GM12878 (cell line): ENCODE data around the gene ADGRE3. TPM values are rescaled to one million over a fixed set of nuclear protein-coding genes. Genes with fewer than 3 reads are reported as not detected.

ENCODE experiments used
- ATAC-seq: fragments of 200-7000 bp; cut with Tn5 transposase; 3 replicates; pipeline ENCODE4 v1.9.1; 2020; ENCODE audit warnings: mild to moderate bottlenecking, moderate library complexity
- BruUV-seq: library from RNA; stranded (reverse); fragments of 400-500 nt; replicated peaks from 2 replicates; lab custom pipeline; 2021; lab: Mats Ljungman, UMichigan
- CTCF ChIA-PET: fragments of 300-600 bp; sonication (Branson Sonifier 250); formaldehyde crosslinking; extraction: SDS; loops from one replicate; lab custom pipeline; 2021; ENCODE audit warnings: inconsistent platforms; lab: Yijun Ruan, JAX
- POLR2A ChIA-PET: fragments of 350-600 bp; formaldehyde crosslinking; extraction: SDS; loops from one replicate; lab custom pipeline; 2021; ENCODE audit warnings: inconsistent platforms; lab: Charles Lee
- RAD21 ChIA-PET: fragments of 300-600 bp; sonication (Branson Sonifier 250); formaldehyde crosslinking; loops from one replicate; lab custom pipeline; 2023; ENCODE audit warnings: antibody characterized with exemption; ENCODE audit not compliant: unreplicated experiment; lab: Charles Lee
- SMC1A ChIA-PET: fragments of 300-600 bp; sonication (Branson Sonifier 250); formaldehyde crosslinking; loops from one replicate; lab custom pipeline; 2023; ENCODE audit not compliant: unreplicated experiment, uncharacterized antibody; lab: Charles Lee
- DNase-seq: peaks from one replicate; pipeline ENCODE4 v3.0.0-alpha.2; 2011; ENCODE audit warnings: low read depth, low spot score
- FAIRE-seq: peaks from 3 replicates; lab custom pipeline; 2011; peaks lifted over from hg19 to GRCh38; lab: Jason Lieb, UNC
- H2AFZ ChIP-seq: 2 replicates; pipeline ENCODE4 v1.6.0; 2011; ENCODE audit warnings: low read depth, low read length, control low read depth; ENCODE audit not compliant: control insufficient read depth
- H3K27ac ChIP-seq: 2 replicates; pipeline ENCODE4 v1.5.1; 2011; ENCODE audit warnings: control low read depth; ENCODE audit not compliant: control insufficient read depth, insufficient read depth
- H3K27me3 ChIP-seq, 2 experiments: replicated peaks in 1 of 2; 2 replicates each; pipeline versions ENCODE4 v1.6.0 to v1.6.1; 2011; ENCODE audit warnings: low read length in 1 of 2; ENCODE audit not compliant: control insufficient read depth in 2 of 2, insufficient read depth in 2 of 2
- H3K36me3 ChIP-seq, 2 experiments: 2 replicates each; pipeline ENCODE4 v1.5.1; 2011; ENCODE audit warnings: low read length in 1 of 2; ENCODE audit not compliant: control insufficient read depth in 2 of 2, insufficient read depth in 2 of 2
- H3K4me1 ChIP-seq: 2 replicates; pipeline ENCODE4 v1.6.1; 2011; ENCODE audit warnings: mild to moderate bottlenecking, low read length, moderate library complexity, mixed read lengths; ENCODE audit not compliant: control insufficient read depth, insufficient read depth
- H3K4me2 ChIP-seq: 2 replicates; pipeline ENCODE4 v1.6.0; 2011; ENCODE audit warnings: control low read depth; ENCODE audit not compliant: control insufficient read depth, insufficient read depth
- H3K4me3 ChIP-seq: fragments of 200-600 bp; sonication (generic); 2 replicates; pipeline ENCODE4 v1.5.1; 2016
- H3K79me2 ChIP-seq: 2 replicates; pipeline ENCODE4 v1.6.0; 2011; ENCODE audit warnings: low read length; ENCODE audit not compliant: control insufficient read depth, insufficient read depth
- H3K9ac ChIP-seq: 2 replicates; pipeline ENCODE4 v1.8.0; 2011; ENCODE audit warnings: low read length, control low read depth, mixed read lengths; ENCODE audit not compliant: control insufficient read depth, insufficient read depth
- H3K9me3 ChIP-seq: replicated peaks from 3 replicates; pipeline ENCODE4 v1.5.1; 2011; ENCODE audit warnings: mild to moderate bottlenecking, low read length; ENCODE audit not compliant: control insufficient read depth, insufficient read depth
- H4K20me1 ChIP-seq: 2 replicates; pipeline ENCODE4 v1.6.0; 2011; ENCODE audit not compliant: control insufficient read depth, insufficient read depth
- CHD1 ChIP-seq: IDR thresholded peaks from 2 replicates; pipeline ENCODE4 v1.6.1; 2012; ENCODE audit warnings: low read depth, low read length, improper control_type of control experiment
- EED ChIP-seq: sonication (generic); IDR thresholded peaks from 2 replicates; pipeline ENCODE4 v1.6.1; 2016; ENCODE audit warnings: antibody characterized with exemption, low read depth
- FOXK2 ChIP-seq: fragments of 450-650 bp; IDR thresholded peaks from 2 replicates; pipeline ENCODE4 v1.6.1; 2017; ENCODE audit warnings: mild to moderate bottlenecking, moderate library complexity
- PAX8 ChIP-seq: fragments of 450-650 bp; IDR thresholded peaks from 2 replicates; pipeline ENCODE4 v1.6.1; 2017; ENCODE audit warnings: mild to moderate bottlenecking, moderate library complexity
- PML ChIP-seq: IDR thresholded peaks from 2 replicates; pipeline ENCODE4 v1.6.1; 2012; ENCODE audit warnings: low read length, inconsistent platforms
- RELA ChIP-seq: fragments of 450-650 bp; IDR thresholded peaks from 2 replicates; pipeline ENCODE4 v1.8.0; 2014; ENCODE audit warnings: borderline replicate concordance; ENCODE audit not compliant: partially characterized antibody
- SMAD5 ChIP-seq: IDR thresholded peaks from 2 replicates; pipeline ENCODE4 v1.6.1; 2016; ENCODE audit warnings: antibody characterized with exemption, low read depth
- SP1 ChIP-seq: IDR thresholded peaks from one replicate; pipeline ENCODE4 v1.6.1; 2011; ENCODE audit warnings: low read depth, low read length
- USF1 ChIP-seq: IDR thresholded peaks from 2 replicates; pipeline ENCODE4 v1.6.1; 2011; ENCODE audit warnings: borderline replicate concordance, low read depth, mild to moderate bottlenecking, moderate library complexity, mixed read lengths, low read length; ENCODE audit not compliant: insufficient read depth; ENCODE audit errors: extremely low read length
- YBX1 ChIP-seq: fragments of 450-650 bp; IDR thresholded peaks from 2 replicates; pipeline ENCODE4 v1.6.1; 2016; ENCODE audit warnings: antibody characterized with exemption
- ZNF207 ChIP-seq: fragments of 450-650 bp; IDR thresholded peaks from 2 replicates; pipeline ENCODE4 v1.6.1; 2014; ENCODE audit warnings: antibody characterized with exemption, mild to moderate bottlenecking, borderline replicate concordance
- WGBS: methylation state at CpG from one replicate; pipeline ENCODE4 v1.1.6; 2016; ENCODE audit warnings: low lambda C conversion rate; ENCODE audit not compliant: insufficient replicate concordance, insufficient coverage; ENCODE audit errors: missing lambda C conversion rate; 5-methylcytosine and 5-hydroxymethylcytosine counted together
- in situ Hi-C: fragments of 300-500 bp; cut with MboI; formaldehyde crosslinking; loops from 9 replicates; pipeline ENCODE4 v1.14.3; 2018; ENCODE audit warnings: mixed read lengths
- intact Hi-C: fragments of 100-400 bp; cut with micrococcal nuclease; formaldehyde crosslinking; loops from one replicate; pipeline ENCODE4 v1.14.2; 2022; ENCODE audit not compliant: unreplicated experiment
- polyA plus RNA-seq, 11 experiments: library from polyadenylated mRNA; depleted of rRNA in 4 of 11; unstranded in 6 of 11; stranded (reverse) in 5 of 11; fragments of >200 nt; fragmentation: Nextera tagmentation in 4 of 11; fragmentation: Illumina TruSeq in 1 of 11; extraction: Ambion mirVana in 4 of 11; extraction: Trizol in 1 of 11; gene quantifications; 1 replicate in 1 of 11; 2 replicates in 10 of 11; pipeline versions ENCODE4 v1.2.1 to v1.2.3, GENCODE V29; 2011 to 2016; ENCODE audit warnings: inconsistent platforms in 2 of 11, missing spikeins in 2 of 11, low read depth in 1 of 11
- total RNA-seq, 4 experiments: library from RNA; depleted of rRNA in 3 of 4; stranded (reverse); fragments of >200 nt in 3 of 4; fragmentation: Illumina TruSeq in 1 of 4; extraction: Trizol in 1 of 4; gene quantifications; 2 replicates each; pipeline versions ENCODE4 v1.2.1 to v1.2.3, GENCODE V29; 2013 to 2021
- TF ChIP-seq, protein P1 (sequence below): IDR thresholded peaks from 2 replicates; pipeline ENCODE4 v1.6.1; 2012; ENCODE audit warnings: low read depth, low read length, improper control_type of control experiment

ADGRE3 gene
- total and polyA plus RNA-seq, 10 of the 15 experiments (the other 5 are each of a cell fraction or from before 2014, with no cell fraction given): 0.04 to 0.10 (median 0.05) TPM; not detected in 6

DNA sequence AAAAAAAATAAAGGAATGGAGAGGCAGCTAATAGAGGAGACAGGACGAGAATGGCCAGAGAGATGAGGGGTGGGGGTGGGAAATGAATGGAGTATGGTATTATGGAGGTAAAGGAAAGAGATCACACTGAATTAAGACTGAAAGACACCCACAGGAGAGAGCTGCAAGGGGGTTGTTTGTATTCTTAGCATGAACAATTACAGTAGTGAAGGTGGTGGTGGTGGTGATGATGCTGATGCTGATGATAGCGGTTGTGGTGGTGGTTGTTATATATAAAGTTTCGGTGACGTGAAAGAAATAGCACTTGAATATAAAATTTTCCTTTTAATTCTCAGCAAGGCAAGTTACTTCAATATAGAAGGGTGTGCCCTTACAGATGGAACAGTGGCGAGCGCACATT, 2.8 kb upstream of the ADGRE3 start:
- no peaks in the 10 kb centered on the region for H3K79me2 ChIP-seq
- ChIA-PET POLR2A (no interaction called here), RAD21 (no interaction called here), CTCF (interaction anchor here (1.0 to 9.8 kb wide), 4 partner anchors 8 to 121 kb away, joined by 3 to 104 read pairs (median 6); partner anchors contain the start of gene NDUFB7), SMC1A (interaction anchor here (1.9 to 10.3 kb wide), 2 partner anchors 8 to 97 kb away, joined by 5 to 144 read pairs; partner anchors contain the start of gene ZNF333)
- no TSS peak for BruUV-seq
- no peaks in the 10 kb centered on the region for H3K36me3 ChIP-seq
- in situ Hi-C loops (no loop called here), intact Hi-C loops (no loop called here)
- no peak overlapping the region for H2AFZ ChIP-seq
- FAIRE-seq (no peak), ATAC-seq (no peak), DNase-seq (no peak)
- TF ChIP-seq SMAD5 (no peak), USF1 (no peak), SP1 (no peak), RELA (no peak), FOXK2 (no peak), YBX1 (no peak), EED (no peak), PML (no peak), CHD1 (no peak), ZNF207 (no peak), PAX8 (no peak)
- TF ChIP-seq, protein P1, sequence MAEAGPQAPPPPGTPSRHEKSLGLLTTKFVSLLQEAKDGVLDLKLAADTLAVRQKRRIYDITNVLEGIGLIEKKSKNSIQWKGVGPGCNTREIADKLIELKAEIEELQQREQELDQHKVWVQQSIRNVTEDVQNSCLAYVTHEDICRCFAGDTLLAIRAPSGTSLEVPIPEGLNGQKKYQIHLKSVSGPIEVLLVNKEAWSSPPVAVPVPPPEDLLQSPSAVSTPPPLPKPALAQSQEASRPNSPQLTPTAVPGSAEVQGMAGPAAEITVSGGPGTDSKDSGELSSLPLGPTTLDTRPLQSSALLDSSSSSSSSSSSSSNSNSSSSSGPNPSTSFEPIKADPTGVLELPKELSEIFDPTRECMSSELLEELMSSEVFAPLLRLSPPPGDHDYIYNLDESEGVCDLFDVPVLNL: no peak
- H3K9me3 ChIP-seq: no peaks in the 10 kb centered on the region; the same call in 2 of the 3 replicates
- H3K4me1 ChIP-seq: no peaks in the 10 kb centered on the region; the same call in 1 of the 2 replicates
- WGBS: 66% methylated on average over 6 of the region's 6 CpGs
- no peaks in the 10 kb centered on the region for H3K27me3 ChIP-seq
- H4K20me1 ChIP-seq: no peaks in the 10 kb centered on the region
- H3K9ac ChIP-seq: no peak overlapping the region
- H3K4me3 ChIP-seq: no peak overlapping the region
- no peak overlapping the region for H3K27ac ChIP-seq
- H3K4me2 ChIP-seq: no peak overlapping the region
